ENCODE results near the gene RAB1B.
"Not testable (repeated sequence)": the region's sequence is repeated elsewhere in the genome, so short reads cannot be mapped to it uniquely, and the experiment has no call there.

Gene RAB1B

GRCh38 chr11:66239998-66240780 lies 28.2 kb upstream of the RAB1B start:
- no peak for DNase-seq (ENCODE audit: low read depth, low spot score)

- no peak for DNase-seq (ENCODE audit: low read depth, low spot score)
Observed at GRCh38 chr11:66240781-66241136, 27.7 kb upstream of the RAB1B start.

- DNase-seq (ENCODE audit: low read depth, low spot score), result no peak
Observed at GRCh38 chr11:66242095-66242765, 26.2 kb upstream of the RAB1B start.

- no peak for DNase-seq (ENCODE audit: low read depth, low spot score)
Observed at GRCh38 chr11:66243782-66244535, 24.5 kb upstream of the RAB1B start.

GRCh38 chr11:66247295-66247694 lies 21.1 kb upstream of the RAB1B start:
- DNase-seq (ENCODE audit: low read depth, low spot score), result no peak

- DNase-seq (ENCODE audit: low read depth, low spot score), result no peak
Observed at GRCh38 chr11:66247801-66248200, 20.6 kb upstream of the RAB1B start.

- DNase-seq (ENCODE audit: low read depth, low spot score), result no peak
Observed at GRCh38 chr11:66248903-66249302, 19.5 kb upstream of the RAB1B start.

- DNase-seq (ENCODE audit: low read depth, low spot score), result no peak
Observed at GRCh38 chr11:66251809-66252208, 16.6 kb upstream of the RAB1B start.

GRCh38 chr11:66253081-66253480 lies 15.4 kb upstream of the RAB1B start:
- DNase-seq (ENCODE audit: low read depth, low spot score), result not testable (repeated sequence)

GRCh38 chr11:66258473-66258893 lies 10.0 kb upstream of the RAB1B start:
- no peak for DNase-seq (ENCODE audit: low read depth, low spot score)

GRCh38 chr11:66259225-66259624 lies 9.2 kb upstream of the RAB1B start:
- no peak for DNase-seq (ENCODE audit: low read depth, low spot score)

- DNase-seq (ENCODE audit: low read depth, low spot score), result no peak
Observed at GRCh38 chr11:66259956-66260355, 8.5 kb upstream of the RAB1B start.

- DNase-seq (ENCODE audit: low read depth, low spot score), result no peak
Observed at GRCh38 chr11:66261578-66261977, 6.9 kb upstream of the RAB1B start.

GRCh38 chr11:66262191-66262590 lies 6.2 kb upstream of the RAB1B start:
- DNase-seq (ENCODE audit: low read depth, low spot score), result no peak

GRCh38 chr11:66262696-66263095 lies 5.7 kb upstream of the RAB1B start:
- DNase-seq (ENCODE audit: low read depth, low spot score), result no peak

GRCh38 chr11:66263231-66263630 lies 5.2 kb upstream of the RAB1B start:
- no peak for DNase-seq (ENCODE audit: low read depth, low spot score)

- no peak for DNase-seq (ENCODE audit: low read depth, low spot score)
Observed at GRCh38 chr11:66263785-66264184, 4.7 kb upstream of the RAB1B start.

- DNase-seq (ENCODE audit: low read depth, low spot score), result no peak
Observed at GRCh38 chr11:66264383-66264782, 4.1 kb upstream of the RAB1B start.

GRCh38 chr11:66264914-66265313 lies 3.5 kb upstream of the RAB1B start:
- no peak for DNase-seq (ENCODE audit: low read depth, low spot score)

- no peak for DNase-seq (ENCODE audit: low read depth, low spot score)
Observed at GRCh38 chr11:66265531-66266377, 2.7 kb upstream of the RAB1B start.

- DNase-seq (ENCODE audit: low read depth, low spot score), result no peak
Observed at GRCh38 chr11:66266378-66267038, 1.9 kb upstream of the RAB1B start.

Data from brain pericyte (primary cell).